Measurements from ENCODE around the gene GSTM1.
"Not testable (repeated sequence)": the region's sequence is repeated elsewhere in the genome, so short reads cannot be mapped to it uniquely, and the experiment has no call there.

The GSTM1 gene

GRCh38 chr1:109660691-109661026 lies 27.0 kb upstream of the GSTM1 start:
- DNase-seq = not testable (repeated sequence)

GRCh38 chr1:109661391-109661790 lies 26.2 kb upstream of the GSTM1 start:
- no peak for DNase-seq

- DNase-seq = no peak
These were observed 22.9 kb upstream of the GSTM1 start for GRCh38 chr1:109664671-109665070.

GRCh38 chr1:109667452-109668122 lies 20.0 kb upstream of the GSTM1 start, which contains the start of gene GSTM2:
Gene GSTM2, plus strand, starts transcription at chr1:109668057. Its CDS starts 59 bp downstream, at chr1:109668116.
- peak; percentile 82 for DNase-seq

GRCh38 chr1:109668123-109668775 lies 19.4 kb upstream of the GSTM1 start:
- DNase-seq = no peak

- DNase-seq = no peak
These were observed 18.2 kb upstream of the GSTM1 start for GRCh38 chr1:109669246-109669948.

GRCh38 chr1:109669949-109670302 lies 17.7 kb upstream of the GSTM1 start:
- DNase-seq = not testable (repeated sequence)

GRCh38 chr1:109671067-109671466 lies 16.6 kb upstream of the GSTM1 start:
- DNase-seq = no peak

- DNase-seq = not testable (repeated sequence)
These were observed 13.8 kb upstream of the GSTM1 start for GRCh38 chr1:109673861-109674260.

GRCh38 chr1:109676683-109677381 lies 10.8 kb upstream of the GSTM1 start:
- not testable (repeated sequence) for DNase-seq

GRCh38 chr1:109677459-109677858 lies 10.2 kb upstream of the GSTM1 start:
- DNase-seq = no peak

GRCh38 chr1:109678637-109679036 lies 9.0 kb upstream of the GSTM1 start:
- not testable (repeated sequence) for DNase-seq

- DNase-seq = not testable (repeated sequence)
These were observed 2.8 kb upstream of the GSTM1 start for GRCh38 chr1:109684777-109685176.

- DNase-seq = not testable (repeated sequence)
These were observed 2.2 kb upstream of the GSTM1 start for GRCh38 chr1:109685399-109685798.

GRCh38 chr1:109685890-109686289 lies 1.7 kb upstream of the GSTM1 start:
- not testable (repeated sequence) for DNase-seq

GRCh38 chr1:109687109-109687508 lies 508 bp upstream of the GSTM1 start:
- not testable (repeated sequence) for DNase-seq

- DNase-seq = no peak
These were observed 2.3 kb downstream of the GSTM1 start for GRCh38 chr1:109689844-109690405.

- DNase-seq = no peak
These were observed 4.1 kb downstream of the GSTM1 start for GRCh38 chr1:109691759-109692158.

- DNase-seq = not testable (repeated sequence)
These were observed 6.8 kb downstream of the GSTM1 start for GRCh38 chr1:109694400-109694799.

- not testable (repeated sequence) for DNase-seq
These were observed 7.5 kb downstream of the GSTM1 start for GRCh38 chr1:109695138-109695537.

GRCh38 chr1:109697066-109697465 lies 9.4 kb downstream of the GSTM1 start:
- no peak for DNase-seq

GRCh38 chr1:109697861-109698260 lies 10.2 kb downstream of the GSTM1 start:
- not testable (repeated sequence) for DNase-seq

- not testable (repeated sequence) for DNase-seq
These were observed 15.3 kb downstream of the GSTM1 start for GRCh38 chr1:109702940-109703339.

Data from NCI-H526 treated with DMSO at 0.1 percent for 48 hours (cell line).